ENCODE data around the gene CYB561.

DNA sequence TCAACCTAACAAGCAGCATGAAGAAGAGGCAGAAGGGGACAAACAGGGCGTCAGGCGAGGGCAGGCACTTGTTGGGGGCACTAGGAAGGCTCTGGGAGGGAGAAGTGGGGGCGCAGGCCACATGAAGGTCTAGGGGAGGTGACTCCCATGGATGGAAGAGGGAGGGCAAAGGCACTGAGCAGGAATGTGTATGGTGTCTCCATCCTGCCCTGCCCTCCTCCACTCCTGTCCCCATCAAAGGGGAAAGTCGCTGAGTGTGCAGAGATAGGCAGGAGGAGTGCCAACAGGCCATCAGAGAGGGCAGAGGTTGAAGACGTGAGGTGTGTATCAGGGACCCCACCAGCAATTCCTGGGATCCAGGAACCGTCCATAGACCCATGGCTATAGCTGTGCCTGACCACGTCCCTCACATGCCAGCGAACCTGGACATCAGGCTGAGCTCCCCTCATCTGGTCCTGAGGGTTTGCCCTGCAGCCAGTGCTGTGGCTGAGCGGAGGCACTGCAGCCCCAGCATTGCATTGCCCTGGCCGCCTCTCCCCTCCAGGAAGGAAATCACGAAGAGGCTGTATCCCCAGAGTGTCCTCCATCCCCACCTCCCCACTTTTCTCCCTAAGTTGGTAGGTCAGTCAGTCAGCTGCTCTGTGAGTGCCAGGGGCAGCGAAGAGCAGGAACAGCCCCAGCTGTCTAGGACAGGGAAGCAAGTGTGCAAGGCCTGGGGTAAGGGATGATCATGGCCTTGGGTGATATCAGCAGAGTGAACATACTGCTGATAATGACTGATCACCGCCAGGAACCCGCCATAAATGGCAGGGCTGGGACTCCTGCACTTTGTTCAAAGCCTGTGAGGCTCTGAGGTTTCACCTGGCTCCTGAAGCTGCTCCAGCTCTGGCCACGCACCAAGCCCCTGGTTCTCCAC, 6.2 kb upstream of the CYB561 start:
- TF ChIP-seq, protein P1, sequence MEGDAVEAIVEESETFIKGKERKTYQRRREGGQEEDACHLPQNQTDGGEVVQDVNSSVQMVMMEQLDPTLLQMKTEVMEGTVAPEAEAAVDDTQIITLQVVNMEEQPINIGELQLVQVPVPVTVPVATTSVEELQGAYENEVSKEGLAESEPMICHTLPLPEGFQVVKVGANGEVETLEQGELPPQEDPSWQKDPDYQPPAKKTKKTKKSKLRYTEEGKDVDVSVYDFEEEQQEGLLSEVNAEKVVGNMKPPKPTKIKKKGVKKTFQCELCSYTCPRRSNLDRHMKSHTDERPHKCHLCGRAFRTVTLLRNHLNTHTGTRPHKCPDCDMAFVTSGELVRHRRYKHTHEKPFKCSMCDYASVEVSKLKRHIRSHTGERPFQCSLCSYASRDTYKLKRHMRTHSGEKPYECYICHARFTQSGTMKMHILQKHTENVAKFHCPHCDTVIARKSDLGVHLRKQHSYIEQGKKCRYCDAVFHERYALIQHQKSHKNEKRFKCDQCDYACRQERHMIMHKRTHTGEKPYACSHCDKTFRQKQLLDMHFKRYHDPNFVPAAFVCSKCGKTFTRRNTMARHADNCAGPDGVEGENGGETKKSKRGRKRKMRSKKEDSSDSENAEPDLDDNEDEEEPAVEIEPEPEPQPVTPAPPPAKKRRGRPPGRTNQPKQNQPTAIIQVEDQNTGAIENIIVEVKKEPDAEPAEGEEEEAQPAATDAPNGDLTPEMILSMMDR (conservative IDR thresholded peaks at IDR 0.05; ENCODE audit: low read depth, low read length), result no peak
- TF ChIP-seq EZH2 (IDR thresholded peaks at IDR 0.05; ENCODE audit: low read length, unreplicated experiment), result no peak
